Measurements from ENCODE around the gene EEF1AKMT4.

Gene EEF1AKMT4

GRCh38 chr3:184249412-184250166 lies at the start of gene EEF1AKMT4:
Gene EEF1AKMT4 (plus strand): TSS chr3:184249672. CDS start chr3:184249695, 23 bp downstream.
- peak; percentile 98 for DNase-seq

GRCh38 chr3:184200825-184201224 lies 48.6 kb upstream of the EEF1AKMT4 start:
- no peak for DNase-seq

DNA sequence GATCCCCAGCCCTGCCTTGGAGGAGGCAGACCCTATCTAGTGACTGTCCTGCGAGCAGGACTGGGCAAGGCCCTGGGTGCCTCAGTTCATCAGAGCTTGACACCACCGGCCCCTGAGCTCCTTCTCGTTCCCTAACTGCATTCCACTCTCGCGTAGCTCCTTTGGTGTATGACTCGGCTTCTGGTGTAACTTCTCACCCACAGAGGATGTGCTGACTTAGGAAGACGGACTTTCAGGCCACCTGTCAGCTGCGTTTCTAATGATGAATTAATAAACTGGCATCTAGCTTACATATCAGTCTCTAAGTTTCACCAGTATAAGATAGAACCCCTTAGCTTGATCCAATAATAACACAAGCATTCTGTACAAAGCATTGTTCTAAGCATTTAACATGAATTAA lies 45.9 kb upstream of the EEF1AKMT4 start:
- DNase-seq = no peak

DNA sequence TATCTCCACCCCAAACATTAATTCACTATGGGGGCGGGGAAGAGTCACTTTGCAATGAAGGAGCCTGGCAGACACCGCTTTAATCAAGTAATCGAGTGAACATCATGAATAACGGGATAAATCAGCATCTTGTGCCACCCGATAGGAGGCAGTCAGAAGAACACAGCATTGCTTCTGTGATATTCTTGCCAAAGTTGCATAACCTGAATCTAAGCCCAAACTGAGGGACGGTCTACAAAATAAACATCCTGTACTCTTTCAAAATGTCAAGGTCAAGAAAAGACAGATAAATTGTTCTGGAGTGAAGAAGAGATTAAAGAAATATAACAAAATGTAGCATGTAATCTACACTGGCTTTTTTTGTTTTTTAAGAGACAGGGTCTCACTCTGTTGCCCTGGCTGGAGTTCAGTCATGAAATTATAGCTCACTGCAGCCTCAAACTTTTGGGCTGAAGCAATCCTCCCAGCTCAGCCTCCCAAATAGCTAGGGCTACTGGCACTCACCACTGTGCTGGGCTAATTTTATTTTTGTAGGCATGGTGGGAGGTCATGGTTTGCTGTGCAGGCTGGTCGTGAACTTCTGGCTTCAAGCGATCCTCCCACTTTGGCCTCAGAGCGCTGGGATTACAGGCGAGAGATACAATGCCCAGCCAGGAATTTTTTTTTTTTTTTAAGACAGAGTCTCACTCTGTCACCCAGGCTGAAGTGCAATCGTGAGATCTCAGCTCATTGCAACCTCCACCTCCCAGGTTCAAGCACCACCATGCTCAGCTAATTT lies 40.1 kb upstream of the EEF1AKMT4 start:
- DNase-seq = no peak

DNA sequence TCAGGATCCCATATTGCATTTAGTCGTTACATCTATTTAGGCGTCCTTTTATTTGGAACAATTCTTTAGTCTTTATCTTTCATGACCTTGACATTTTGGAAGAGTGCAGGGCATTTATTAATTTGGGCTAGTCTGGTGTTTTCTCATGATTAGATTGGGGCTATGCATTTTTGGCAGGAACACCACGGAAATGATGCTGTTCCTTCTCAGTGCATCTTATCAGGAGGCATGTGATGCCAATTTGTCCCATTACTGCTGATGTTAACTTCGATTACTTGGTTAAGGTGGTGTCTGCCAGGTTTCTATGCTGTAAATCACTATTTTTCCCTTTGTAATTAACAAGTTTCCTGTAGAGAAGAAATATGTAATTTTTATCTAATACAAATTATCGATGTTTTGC lies 38.2 kb upstream of the EEF1AKMT4 start:
- DNase-seq = no peak

DNA sequence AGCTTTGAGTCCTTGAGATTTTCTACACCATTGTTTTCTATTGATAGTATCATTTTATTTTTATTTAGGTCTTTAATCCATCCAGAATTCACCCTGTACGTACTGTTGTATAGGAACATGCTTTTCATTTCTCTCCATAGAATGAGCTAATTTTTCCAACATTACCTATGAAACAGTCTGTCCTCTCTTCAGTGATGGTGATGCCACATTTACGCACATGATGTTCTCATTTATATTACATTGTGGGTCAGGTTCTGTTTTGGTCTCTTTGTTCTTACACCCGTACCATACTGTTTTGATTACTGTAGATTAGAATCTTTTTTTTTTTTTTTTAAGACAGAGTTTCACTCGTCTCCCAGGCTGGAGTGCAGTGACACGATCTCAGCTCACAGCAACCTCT lies 37.8 kb upstream of the EEF1AKMT4 start:
- DNase-seq = no peak

DNA sequence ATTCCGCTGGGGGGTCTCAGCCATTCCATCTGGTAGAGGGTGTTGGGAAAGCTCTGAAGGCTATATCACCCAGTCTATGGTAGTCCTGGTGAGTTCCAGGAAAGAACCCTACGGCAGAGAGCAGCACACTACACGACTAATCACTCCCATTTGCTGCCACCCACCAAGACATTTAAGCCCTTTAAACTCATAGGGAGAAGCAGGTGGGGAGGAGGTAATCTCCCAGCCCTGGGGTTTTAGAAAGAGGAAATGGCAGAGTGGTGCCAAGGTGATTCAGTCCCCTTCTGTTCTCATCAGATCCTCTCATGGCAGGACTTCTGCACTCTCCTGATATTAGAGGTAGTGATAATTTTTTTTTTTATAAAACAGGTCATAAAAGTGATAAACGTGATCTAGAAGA lies 30.7 kb upstream of the EEF1AKMT4 start:
- DNase-seq = no peak

DNA sequence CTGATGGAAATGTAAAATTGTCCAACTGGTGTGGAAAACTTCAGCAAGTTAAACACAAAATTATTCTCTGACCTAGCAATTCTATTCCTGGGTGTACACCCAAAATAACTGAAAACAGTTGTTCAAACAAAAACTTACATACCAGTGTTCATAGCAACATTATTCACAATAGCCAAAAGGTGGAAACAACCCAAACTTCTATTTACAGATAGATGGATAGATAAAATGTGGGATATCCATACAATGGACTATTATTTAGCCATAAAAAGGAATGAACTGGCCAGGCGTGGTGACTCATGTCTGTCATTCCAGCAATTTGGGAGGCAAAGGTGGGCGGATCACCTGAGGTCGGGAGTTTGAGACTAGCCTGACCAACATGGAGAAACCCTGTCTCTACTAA lies 27.0 kb upstream of the EEF1AKMT4 start:
- no peak for DNase-seq

GRCh38 chr3:184223946-184224345 lies 25.5 kb upstream of the EEF1AKMT4 start:
- no peak for DNase-seq

DNA sequence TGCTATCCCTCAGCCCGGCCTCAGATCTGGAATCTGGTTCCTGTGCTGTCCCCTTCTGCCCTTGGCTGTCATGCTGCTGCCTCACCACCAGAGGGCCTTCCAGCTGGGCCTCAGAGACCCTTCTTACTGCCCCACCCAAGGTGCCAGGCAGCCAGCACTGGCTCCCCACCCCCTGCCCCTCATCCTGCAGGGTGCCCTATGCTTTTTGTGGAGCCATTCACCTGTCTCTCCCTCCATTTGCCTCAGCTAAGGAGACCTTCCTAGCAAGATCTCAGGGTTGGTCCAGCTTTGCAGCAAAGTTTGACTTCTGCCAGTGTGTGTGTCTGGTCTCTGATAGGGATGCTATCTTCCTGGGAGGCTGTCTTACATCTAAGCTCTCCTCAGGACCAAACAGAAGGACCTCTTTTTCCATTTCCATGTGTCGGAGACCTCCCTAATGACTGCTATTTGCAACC lies 22.0 kb upstream of the EEF1AKMT4 start:
- peak; percentile 65 for DNase-seq

- no peak for DNase-seq
Observed at GRCh38 chr3:184228376-184229137, 20.9 kb upstream of the EEF1AKMT4 start.

GRCh38 chr3:184229394-184230080 lies 19.9 kb upstream of the EEF1AKMT4 start, which contains the start of gene VWA5B2:
Gene VWA5B2 (plus strand): TSS chr3:184229585. CDS start chr3:184230529, 944 bp downstream.
- peak; percentile 80 for DNase-seq

GRCh38 chr3:184230081-184230602 lies 19.3 kb upstream of the EEF1AKMT4 start:
- DNase-seq = no peak

DNA sequence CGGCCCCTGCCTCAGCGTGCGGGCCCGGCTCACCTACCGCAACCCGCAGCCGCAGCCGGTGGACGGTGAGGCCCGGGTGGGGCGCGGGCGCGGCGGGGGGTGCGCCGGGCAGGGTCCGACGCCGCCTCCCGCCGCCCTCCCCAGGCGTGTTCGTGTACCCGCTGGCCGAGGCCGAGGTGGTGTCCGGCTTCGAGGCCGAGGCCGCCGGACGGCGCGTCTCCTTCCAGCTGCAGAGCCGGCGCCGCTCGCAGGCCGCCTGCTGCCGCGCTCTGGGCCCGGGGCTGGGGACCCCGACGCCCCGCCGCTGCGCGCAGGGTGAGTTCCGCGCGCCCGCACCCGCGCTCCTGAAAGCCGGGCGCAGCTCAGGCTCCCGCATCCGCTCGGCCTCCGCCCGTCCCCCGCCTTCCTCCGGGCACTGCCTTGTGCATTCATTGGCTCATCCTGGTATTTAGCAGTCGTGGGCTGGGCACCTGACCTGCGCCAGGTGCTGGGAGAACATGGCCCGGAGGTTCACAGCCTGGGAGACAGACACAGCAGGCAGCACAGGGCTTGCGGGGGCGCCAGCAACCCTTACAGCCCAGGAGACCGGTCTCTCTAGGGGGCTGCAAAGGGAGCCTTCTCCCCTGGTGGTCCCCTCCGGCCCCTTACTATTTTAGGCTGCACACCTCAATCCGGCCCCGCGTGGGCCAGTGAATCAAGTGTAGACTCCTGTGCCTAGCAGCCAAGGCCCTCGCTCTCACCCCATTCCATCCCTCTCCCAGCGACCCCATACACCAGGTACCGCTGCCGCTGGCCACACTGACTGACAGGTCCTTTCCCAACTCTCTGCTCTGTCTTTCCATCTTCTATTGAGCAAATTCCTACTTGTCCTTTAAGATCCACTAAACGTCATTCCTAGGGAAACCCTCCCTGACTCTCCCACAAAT lies 18.6 kb upstream of the EEF1AKMT4 start:
- peak; percentile 15 for DNase-seq

DNA sequence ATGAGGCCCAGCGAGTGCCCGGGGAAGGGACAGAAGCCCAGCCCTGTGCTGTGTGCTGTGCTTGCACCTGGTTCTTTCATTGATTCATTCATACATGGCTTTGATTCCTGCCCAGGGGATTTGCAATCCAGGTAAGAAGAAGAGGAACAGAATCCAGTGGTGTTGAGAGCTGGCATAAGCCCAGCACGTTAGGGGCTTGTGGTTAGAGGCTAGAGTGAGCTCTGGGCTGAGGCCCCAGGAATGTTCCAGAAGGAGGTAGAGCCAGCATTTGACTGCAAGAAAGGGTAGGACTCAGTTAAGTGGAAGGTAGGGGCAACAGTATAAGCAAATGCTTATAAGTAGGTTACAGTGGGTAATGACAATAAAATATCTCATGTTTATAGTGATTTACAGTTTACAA lies 17.8 kb upstream of the EEF1AKMT4 start:
- no peak for DNase-seq

DNA sequence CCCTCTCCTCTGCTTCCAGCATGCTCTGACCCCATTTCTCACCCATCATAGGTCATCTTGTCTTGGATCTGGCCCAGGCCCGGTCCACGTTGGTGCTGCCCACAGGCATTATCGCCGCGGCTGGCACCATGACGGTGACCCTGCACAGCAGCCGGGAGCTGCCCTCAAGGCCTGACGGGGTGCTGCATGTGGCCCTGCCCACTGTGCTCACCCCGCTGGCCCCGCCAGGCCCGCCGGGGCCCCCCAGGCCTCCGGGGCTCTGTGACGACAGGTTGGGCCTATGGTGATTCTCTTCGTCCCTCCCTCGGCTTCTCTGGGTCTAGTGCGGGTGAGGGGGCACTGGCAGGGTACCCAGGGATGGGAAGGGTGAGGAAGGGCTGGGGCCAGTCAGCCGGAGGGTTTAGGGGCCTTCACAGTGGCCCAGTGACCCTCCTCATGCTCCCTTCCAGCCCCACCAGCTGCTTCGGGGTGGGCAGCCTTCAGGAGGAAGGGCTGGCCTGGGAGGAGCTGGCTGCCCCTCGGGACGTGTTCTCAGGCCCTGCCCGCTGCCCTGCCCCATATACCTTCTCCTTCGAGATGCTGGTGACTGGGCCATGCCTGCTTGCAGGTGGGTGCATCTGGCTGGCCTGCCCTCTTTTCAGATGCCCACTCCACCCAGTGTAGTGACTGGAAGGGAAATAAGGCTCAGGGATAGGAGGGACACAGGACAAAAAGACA lies 16.2 kb upstream of the EEF1AKMT4 start:
- no peak for DNase-seq

- no peak for DNase-seq
Observed at GRCh38 chr3:184234224-184234623, 15.2 kb upstream of the EEF1AKMT4 start.

DNA sequence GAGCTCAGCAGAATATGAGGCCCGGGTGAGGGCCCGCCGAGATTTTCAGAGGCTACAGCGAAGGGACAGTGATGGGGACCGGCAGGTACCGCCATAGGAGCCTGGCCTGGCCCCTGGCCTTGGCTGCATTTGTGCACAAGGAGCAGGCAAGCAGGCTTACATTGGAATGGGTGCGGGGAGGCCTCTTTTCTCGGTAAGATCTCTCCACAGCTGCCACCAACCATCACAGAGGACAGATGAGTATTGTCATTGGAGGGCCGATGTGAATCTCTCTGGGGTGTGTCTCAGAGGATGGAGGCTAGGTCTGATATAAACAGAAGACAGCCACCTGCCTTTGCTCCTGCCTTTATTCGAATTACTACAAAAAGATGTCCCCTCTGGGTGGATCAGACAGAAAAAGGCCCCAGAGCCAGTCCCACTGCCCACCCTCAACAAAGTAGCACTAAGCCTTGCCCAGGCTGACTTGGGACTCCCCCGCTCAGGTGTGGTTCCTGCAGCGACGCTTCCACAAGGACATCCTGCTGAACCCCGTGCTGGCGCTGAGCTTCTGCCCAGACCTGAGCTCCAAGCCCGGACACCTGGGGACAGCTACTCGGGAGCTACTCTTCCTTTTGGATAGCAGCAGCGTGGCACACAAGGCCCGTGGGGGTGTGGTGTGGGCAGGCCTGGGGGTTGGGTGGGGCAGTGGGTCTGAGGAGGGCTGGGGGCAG lies 14.6 kb upstream of the EEF1AKMT4 start:
- DNase-seq = no peak

- no peak for DNase-seq
Observed at GRCh38 chr3:184235381-184236032, 14.0 kb upstream of the EEF1AKMT4 start.
